GM21737 (cell line): ENCODE results near the gene TXNDC17.
"Not testable (repeated sequence)": the region's sequence is repeated elsewhere in the genome, so short reads cannot be mapped to it uniquely, and the experiment has no call there.

Source experiments
- ATAC-seq: cut with Tn5 transposase; IDR thresholded peaks from one replicate; pipeline ENCODE4 v1.9.1; 2021; ENCODE audit warnings: mild to moderate bottlenecking, moderate library complexity; ENCODE audit not compliant: unreplicated experiment

The TXNDC17 gene

GRCh38 chr17:6640536-6641246 is at the start of gene TXNDC17, which contains the start of gene KIAA0753:
Gene TXNDC17 (plus strand): TSS chr17:6641060. CDS start chr17:6641083, 23 bp downstream.
Gene KIAA0753 (minus strand): TSS chr17:6640711. CDS start chr17:6635103, 5,608 bp downstream.
- ATAC-seq, result peak; percentile 90

GRCh38 chr17:6591599-6592158 is 49.2 kb upstream of the TXNDC17 start:
- no peak for ATAC-seq

GRCh38 chr17:6592173-6592572 is 48.7 kb upstream of the TXNDC17 start:
- no peak for ATAC-seq

- not testable (repeated sequence) for ATAC-seq
Observed at GRCh38 chr17:6593371-6593770, 47.5 kb upstream of the TXNDC17 start.

- ATAC-seq, result no peak
Observed at GRCh38 chr17:6596081-6596480, 44.8 kb upstream of the TXNDC17 start.

- no peak for ATAC-seq
Observed at GRCh38 chr17:6596511-6596910, 44.3 kb upstream of the TXNDC17 start.

- ATAC-seq, result no peak
Observed at GRCh38 chr17:6596941-6597340, 43.9 kb upstream of the TXNDC17 start.

- ATAC-seq, result no peak
Observed at GRCh38 chr17:6597727-6598126, 43.1 kb upstream of the TXNDC17 start.

- no peak for ATAC-seq
Observed at GRCh38 chr17:6599364-6599763, 41.5 kb upstream of the TXNDC17 start.

GRCh38 chr17:6602141-6602540 is 38.7 kb upstream of the TXNDC17 start:
- no peak for ATAC-seq

- no peak for ATAC-seq
Observed at GRCh38 chr17:6603744-6604325, 37.0 kb upstream of the TXNDC17 start.

- ATAC-seq, result no peak
Observed at GRCh38 chr17:6605142-6605541, 35.7 kb upstream of the TXNDC17 start.

GRCh38 chr17:6608321-6608720 is 32.5 kb upstream of the TXNDC17 start:
- no peak for ATAC-seq

- ATAC-seq, result no peak
Observed at GRCh38 chr17:6610011-6610410, 30.8 kb upstream of the TXNDC17 start.

GRCh38 chr17:6611231-6611630 is 29.6 kb upstream of the TXNDC17 start:
- ATAC-seq, result no peak

GRCh38 chr17:6623941-6624340 is 16.9 kb upstream of the TXNDC17 start:
- no peak for ATAC-seq

- ATAC-seq, result no peak
Observed at GRCh38 chr17:6626616-6627015, 14.2 kb upstream of the TXNDC17 start.

- ATAC-seq, result no peak
Observed at GRCh38 chr17:6627019-6627418, 13.8 kb upstream of the TXNDC17 start.

- no peak for ATAC-seq
Observed at GRCh38 chr17:6630390-6630789, 10.5 kb upstream of the TXNDC17 start.

- ATAC-seq, result no peak
Observed at GRCh38 chr17:6632530-6632929, 8.3 kb upstream of the TXNDC17 start.

GRCh38 chr17:6633263-6633662 is 7.6 kb upstream of the TXNDC17 start:
- ATAC-seq, result no peak

- ATAC-seq, result no peak
Observed at GRCh38 chr17:6636105-6636504, 4.8 kb upstream of the TXNDC17 start.
